ENCODE data around the gene NUCB1.
"Not testable (repeated sequence)": the region's sequence is repeated elsewhere in the genome, so short reads cannot be mapped to it uniquely, and the experiment has no call there.

Gene NUCB1

DNA sequence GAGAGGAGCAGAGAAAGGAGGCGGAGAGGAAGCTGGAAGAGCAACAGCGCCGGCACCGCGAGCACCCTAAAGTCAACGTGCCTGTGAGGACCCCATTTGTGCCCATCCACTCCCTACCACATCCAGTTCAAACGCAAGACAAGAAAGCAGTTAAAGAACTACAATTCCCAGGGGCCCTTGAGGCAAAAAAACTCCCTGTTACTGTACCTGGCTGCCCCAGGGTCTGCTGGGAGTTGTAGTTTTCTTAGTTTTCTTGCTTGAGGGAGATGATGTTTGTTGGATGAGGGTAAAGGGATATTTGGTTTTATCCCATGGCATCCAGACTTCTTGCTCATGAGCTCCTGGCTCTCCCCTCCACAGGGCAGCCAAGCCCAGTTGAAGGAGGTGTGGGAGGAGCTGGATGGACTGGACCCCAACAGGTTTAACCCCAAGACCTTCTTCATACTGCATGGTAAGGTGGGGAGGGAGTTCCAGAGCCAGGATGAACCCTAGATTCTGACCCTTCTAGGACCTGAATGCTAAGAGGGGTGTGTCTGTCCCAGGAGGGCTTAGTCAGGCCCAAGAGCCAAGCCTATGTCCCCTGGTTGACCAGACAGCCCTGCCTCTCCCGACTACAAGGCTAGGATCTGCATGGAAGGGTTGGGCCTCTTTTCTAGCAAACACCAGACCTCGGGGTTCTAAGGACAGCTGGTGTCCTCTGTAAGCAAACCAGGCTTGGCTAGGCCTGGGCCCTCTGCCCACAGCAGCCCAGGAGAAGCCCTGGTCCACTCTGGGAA is 13.2 kb downstream of the NUCB1 start:
- TF ChIP-seq EZH2 (IDR thresholded peaks at IDR 0.05) = no peak
- no peak for TF ChIP-seq FOXP2 (optimal IDR thresholded peaks at IDR 0.05; ENCODE audit: control extremely low read depth, extremely low read length, insufficient read depth)
- TF ChIP-seq POLR2AphosphoS5 (IDR thresholded peaks at IDR 0.05; ENCODE audit: borderline replicate concordance, low read depth, low read length) = no peak
- H3K27ac ChIP-seq = no peak overlapping the region
- no peak overlapping the region for H3K4me3 ChIP-seq
- H3K36me3 ChIP-seq (ENCODE audit: insufficient read depth, low read length) = peaks cover 24% of the 10 kb centered on the region
- H3K9ac ChIP-seq (ENCODE audit: insufficient read length) = no peak overlapping the region
- no peak for DNase-seq (ENCODE audit: low read depth, low spot score)
- no peaks in the 10 kb centered on the region for H3K9me3 ChIP-seq (ENCODE audit: low read depth, low read length)

DNA sequence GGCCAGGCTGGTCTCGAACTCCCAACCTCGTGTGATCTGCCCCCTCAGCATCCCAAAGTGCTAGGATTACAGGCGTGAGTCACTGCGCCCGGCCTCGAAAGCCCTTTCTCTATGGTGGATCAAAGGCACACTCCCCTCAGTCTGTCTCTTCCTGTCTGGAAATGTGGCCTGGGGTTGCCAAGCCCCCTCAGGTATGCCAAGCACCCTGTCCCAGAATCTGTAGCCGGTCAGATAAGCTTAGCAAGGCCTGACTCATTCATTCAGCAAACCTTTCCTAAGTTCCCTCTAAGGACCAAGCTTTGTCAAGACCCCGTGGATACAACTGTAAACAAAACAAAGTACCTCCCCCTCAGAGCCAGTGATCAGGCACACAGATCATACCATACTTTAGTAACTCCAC is 14.1 kb downstream of the NUCB1 start:
- no peak overlapping the region for H3K9ac ChIP-seq (ENCODE audit: insufficient read length)
- TF ChIP-seq EZH2 (IDR thresholded peaks at IDR 0.05) (no peak), FOXP2 (optimal IDR thresholded peaks at IDR 0.05; ENCODE audit: control extremely low read depth, extremely low read length, insufficient read depth) (no peak), POLR2AphosphoS5 (IDR thresholded peaks at IDR 0.05; ENCODE audit: borderline replicate concordance, low read depth, low read length) (no peak)
- H3K9me3 ChIP-seq (ENCODE audit: low read depth, low read length) = no peaks in the 10 kb centered on the region
- H3K36me3 ChIP-seq (ENCODE audit: insufficient read depth, low read length) = peaks cover 32% of the 10 kb centered on the region
- no peak overlapping the region for H3K4me3 ChIP-seq
- no peak for DNase-seq (ENCODE audit: low read depth, low spot score)
- H3K27ac ChIP-seq = no peak overlapping the region

DNA sequence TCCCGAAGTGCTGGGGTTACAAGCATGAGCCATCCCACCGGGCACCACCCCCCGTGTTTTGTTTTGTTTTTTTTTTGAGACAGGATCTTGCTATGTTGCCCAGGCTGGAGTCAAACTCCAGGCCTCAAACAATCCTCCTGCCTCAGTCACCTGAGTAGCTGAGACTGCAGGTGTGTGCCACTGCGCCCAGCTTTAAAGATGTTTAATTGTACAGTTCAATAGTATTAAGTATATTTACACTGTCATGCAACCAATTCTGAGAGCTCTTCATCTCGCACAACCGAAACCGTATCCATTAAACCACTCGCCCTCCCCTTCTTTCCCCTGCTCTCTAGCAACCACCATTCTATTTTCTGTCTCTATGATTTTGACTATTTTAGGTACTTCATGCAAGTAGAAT is 15.6 kb downstream of the NUCB1 start:
- TF ChIP-seq EZH2 (IDR thresholded peaks at IDR 0.05) (no peak), FOXP2 (optimal IDR thresholded peaks at IDR 0.05; ENCODE audit: control extremely low read depth, extremely low read length, insufficient read depth) (no peak), POLR2AphosphoS5 (IDR thresholded peaks at IDR 0.05; ENCODE audit: borderline replicate concordance, low read depth, low read length) (no peak)
- peaks cover 28% of the 10 kb centered on the region for H3K36me3 ChIP-seq (ENCODE audit: insufficient read depth, low read length)

DNA sequence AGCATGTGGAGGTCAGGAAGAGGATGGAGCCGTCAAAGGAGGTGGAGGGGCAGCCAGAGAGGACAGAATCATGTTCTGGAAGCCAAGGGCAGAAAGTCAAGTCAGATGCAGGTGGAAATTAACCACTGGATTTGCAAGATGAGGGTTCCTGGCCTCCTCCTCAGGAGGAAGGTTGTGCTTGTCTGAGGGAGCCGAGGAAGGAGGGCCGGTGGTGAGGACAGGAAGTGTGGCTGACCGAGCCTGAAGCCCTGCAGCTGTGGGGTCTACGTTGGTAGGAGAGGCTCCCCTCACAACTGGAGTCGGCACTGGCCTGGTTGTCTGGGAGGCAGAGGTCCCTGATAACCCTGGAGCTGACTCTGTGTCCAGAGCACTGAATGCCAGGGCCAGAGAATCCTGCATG is 18.0 kb downstream of the NUCB1 start:
- no peak overlapping the region for H3K27ac ChIP-seq
- TF ChIP-seq FOXP2 (optimal IDR thresholded peaks at IDR 0.05; ENCODE audit: control extremely low read depth, extremely low read length, insufficient read depth) = no peak
- TF ChIP-seq EZH2 (IDR thresholded peaks at IDR 0.05) = no peak
- TF ChIP-seq POLR2AphosphoS5 (IDR thresholded peaks at IDR 0.05; ENCODE audit: borderline replicate concordance, low read depth, low read length) = no peak
- H3K9me3 ChIP-seq (ENCODE audit: low read depth, low read length) = no peaks in the 10 kb centered on the region
- no peak for DNase-seq (ENCODE audit: low read depth, low spot score)
- peaks cover 14% of the 10 kb centered on the region; the same call in 1 of the 2 replicates for H3K36me3 ChIP-seq (ENCODE audit: insufficient read depth, low read length)
- no peak overlapping the region for H3K4me3 ChIP-seq
- H3K9ac ChIP-seq (ENCODE audit: insufficient read length) = no peak overlapping the region

More for the DNA sequence above, 15.6 kb downstream of the NUCB1 start:
- DNase-seq (ENCODE audit: low read depth, low spot score) = no peak
- Histone ChIP-seq H3K27ac (no peak overlapping the region), H3K9me3 (ENCODE audit: low read depth, low read length) (no peaks in the 10 kb centered on the region), H3K9ac (ENCODE audit: insufficient read length) (no peak overlapping the region), H3K4me3 (no peak overlapping the region)

DNA sequence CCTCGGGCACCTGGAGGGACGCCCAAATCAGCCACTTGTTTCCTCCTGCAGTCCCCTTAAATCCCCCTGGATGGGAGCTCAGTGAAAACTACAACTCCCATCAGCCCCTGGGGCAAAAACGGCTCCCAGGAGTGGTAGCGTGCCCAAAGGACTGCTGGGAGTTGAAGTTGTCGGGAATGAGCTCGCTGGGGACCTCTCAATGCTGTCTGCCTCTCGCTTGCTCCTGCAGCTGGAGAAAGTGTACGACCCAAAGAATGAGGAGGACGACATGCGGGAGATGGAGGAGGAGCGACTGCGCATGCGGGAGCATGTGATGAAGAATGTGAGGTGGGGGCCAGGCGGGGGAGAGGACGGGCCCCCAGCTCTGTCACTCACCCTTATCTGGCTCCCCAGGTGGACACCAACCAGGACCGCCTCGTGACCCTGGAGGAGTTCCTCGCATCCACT is 18.7 kb downstream of the NUCB1 start:
- Histone ChIP-seq H3K9ac (ENCODE audit: insufficient read length) (no peak overlapping the region), H3K9me3 (ENCODE audit: low read depth, low read length) (no peaks in the 10 kb centered on the region), H3K36me3 (ENCODE audit: insufficient read depth, low read length) (peaks cover 8% of the 10 kb centered on the region; the same call in 1 of the 2 replicates), H3K27ac (no peak overlapping the region), H3K4me3 (no peak overlapping the region)
- TF ChIP-seq POLR2AphosphoS5 (IDR thresholded peaks at IDR 0.05; ENCODE audit: borderline replicate concordance, low read depth, low read length) (no peak), EZH2 (IDR thresholded peaks at IDR 0.05) (no peak), FOXP2 (optimal IDR thresholded peaks at IDR 0.05; ENCODE audit: control extremely low read depth, extremely low read length, insufficient read depth) (no peak)
- no peak for DNase-seq (ENCODE audit: low read depth, low spot score)

DNA sequence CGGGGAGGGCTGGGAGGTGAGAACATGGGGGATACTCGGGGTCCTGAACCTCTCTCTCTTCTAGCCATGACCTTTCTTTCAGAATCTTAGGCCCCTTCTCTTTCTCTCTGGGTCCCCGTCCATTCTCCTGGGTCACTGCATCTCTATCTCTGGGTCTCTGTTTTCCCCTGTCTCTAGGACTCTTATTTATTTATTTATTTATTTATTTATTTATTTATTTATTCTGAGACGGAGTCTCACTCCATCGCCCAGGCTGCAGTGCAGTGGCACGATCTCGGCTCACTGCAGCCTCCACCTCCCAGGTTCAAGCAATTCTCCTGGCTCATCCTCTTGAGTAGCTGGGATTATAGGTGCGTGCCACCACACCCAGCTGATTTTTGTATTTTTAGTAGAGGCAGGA is 19.2 kb downstream of the NUCB1 start:
- not testable (repeated sequence) for DNase-seq (ENCODE audit: low read depth, low spot score); H3K27ac ChIP-seq; H3K9me3 ChIP-seq (ENCODE audit: low read depth, low read length); H3K36me3 ChIP-seq (ENCODE audit: insufficient read depth, low read length); H3K9ac ChIP-seq (ENCODE audit: insufficient read length); H3K4me3 ChIP-seq

DNA sequence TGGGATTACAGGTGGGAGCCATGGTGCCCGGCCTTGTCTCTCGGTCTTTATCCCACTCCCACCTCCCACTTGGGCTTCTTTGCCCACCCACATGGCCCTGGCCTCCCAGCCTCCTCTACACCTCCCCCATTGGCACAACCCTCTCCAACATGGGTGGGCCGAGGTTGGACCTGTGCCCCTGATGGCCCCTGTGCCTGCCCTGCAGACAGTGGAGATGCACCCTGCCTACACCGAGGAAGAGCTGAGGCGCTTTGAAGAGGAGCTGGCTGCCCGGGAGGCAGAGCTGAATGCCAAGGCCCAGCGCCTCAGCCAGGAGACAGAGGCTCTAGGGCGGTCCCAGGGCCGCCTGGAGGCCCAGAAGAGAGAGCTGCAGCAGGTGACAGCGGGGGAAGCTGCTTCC is 20.8 kb downstream of the NUCB1 start:
- TF ChIP-seq FOXP2 (optimal IDR thresholded peaks at IDR 0.05; ENCODE audit: control extremely low read depth, extremely low read length, insufficient read depth) (no peak), EZH2 (IDR thresholded peaks at IDR 0.05) (no peak), POLR2AphosphoS5 (IDR thresholded peaks at IDR 0.05; ENCODE audit: borderline replicate concordance, low read depth, low read length) (no peak)
- no peak for DNase-seq (ENCODE audit: low read depth, low spot score)
- H3K27ac ChIP-seq = no peak overlapping the region
- H3K36me3 ChIP-seq (ENCODE audit: insufficient read depth, low read length) = peaks cover 8% of the 10 kb centered on the region; the same call in 1 of the 2 replicates
- no peak overlapping the region for H3K4me3 ChIP-seq
- H3K9ac ChIP-seq (ENCODE audit: insufficient read length) = no peak overlapping the region
- no peaks in the 10 kb centered on the region for H3K9me3 ChIP-seq (ENCODE audit: low read depth, low read length)

DNA sequence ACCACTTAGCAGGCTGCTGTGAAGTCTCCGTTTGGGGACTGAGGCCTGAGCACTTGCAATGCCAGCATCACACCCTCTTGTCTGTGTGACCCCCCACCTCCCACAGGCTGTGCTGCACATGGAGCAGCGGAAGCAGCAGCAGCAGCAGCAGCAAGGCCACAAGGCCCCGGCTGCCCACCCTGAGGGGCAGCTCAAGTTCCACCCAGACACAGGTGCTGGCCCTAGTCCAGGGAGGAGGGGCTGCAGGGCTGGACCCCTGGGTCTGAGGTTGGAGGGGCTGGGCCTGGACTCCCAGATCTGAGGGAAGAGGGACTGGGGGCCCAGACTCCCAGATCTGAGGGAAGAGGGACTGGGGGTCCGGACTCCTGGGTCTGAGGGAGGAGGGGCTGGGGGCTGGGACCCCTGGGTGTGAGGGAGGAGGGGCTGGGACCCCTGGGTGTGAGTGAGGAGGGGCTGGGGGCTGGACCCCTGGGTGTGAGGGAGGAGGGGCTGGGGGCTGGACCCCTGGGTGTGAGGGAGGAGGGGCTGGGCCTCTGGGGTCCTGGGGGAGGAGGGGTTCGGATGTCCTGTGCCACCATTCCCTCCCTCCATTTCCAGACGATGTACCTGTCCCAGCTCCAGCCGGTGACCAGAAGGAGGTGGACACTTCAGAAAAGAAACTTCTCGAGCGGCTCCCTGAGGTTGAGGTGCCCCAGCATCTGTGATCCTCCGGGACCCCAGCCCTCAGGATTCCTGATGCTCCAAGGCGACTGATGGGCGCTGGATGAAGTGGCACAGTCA is 21.8 kb downstream of the NUCB1 start:
- Histone ChIP-seq H3K9me3 (ENCODE audit: low read depth, low read length) (no peaks in the 10 kb centered on the region), H3K36me3 (ENCODE audit: insufficient read depth, low read length) (peaks cover 8% of the 10 kb centered on the region; the same call in 1 of the 2 replicates), H3K27ac (no peak overlapping the region), H3K9ac (ENCODE audit: insufficient read length) (no peak overlapping the region), H3K4me3 (no peak overlapping the region)
- TF ChIP-seq POLR2AphosphoS5 (IDR thresholded peaks at IDR 0.05; ENCODE audit: borderline replicate concordance, low read depth, low read length) (no peak), FOXP2 (optimal IDR thresholded peaks at IDR 0.05; ENCODE audit: control extremely low read depth, extremely low read length, insufficient read depth) (no peak), EZH2 (IDR thresholded peaks at IDR 0.05) (no peak)
- no peak for DNase-seq (ENCODE audit: low read depth, low spot score)
